Body of pancreas (tissue), 4 donors: ENCODE results near the gene APOB.

Experiments
- CTCF ChIP-seq, 7 experiments: fragments of 450-650 bp in 4 of 7; fragments of 200-600 bp in 3 of 7; sonication (generic) in 3 of 7; IDR thresholded peaks; one replicate each; pipeline ENCODE4 v1.5.1; 2016 to 2019; ENCODE audit warnings: antibody characterized with exemption in 7 of 7
- POLR2A ChIP-seq, 3 donors: fragments of 450-650 bp; IDR thresholded peaks; one replicate each; pipeline ENCODE4 v1.6.1; 2016; ENCODE audit warnings: antibody characterized with exemption in 3 of 3, mild to moderate bottlenecking in 2 of 3

GRCh38 chr2:21039080-21039556 lies 4.8 kb downstream of the APOB start:
- TF ChIP-seq POLR2A (IDR thresholded peaks at IDR 0.05) (no peak), CTCF (IDR thresholded peaks at IDR 0.05) (no peak)
